Fibroblast of skin of left biceps (primary cell): ENCODE measurements around the gene CCP110.
A peak's percentile ranks its signal among the peaks of the same experiment; 100 is the strongest.

Source experiments
- DNase-seq, 2 experiments: peaks; one replicate each; pipeline ENCODE4 v3.0.0-alpha.2; 2013; ENCODE audit warnings: low read depth in 2 of 2

Gene CCP110

GRCh38 chr16:19523559-19524355, at the start of gene CCP110:
CCP110 (plus strand) TSS chr16:19523942; CDS start chr16:19527882, 3,940 bp downstream.
- DNase-seq: peak; percentile 80 to 83

- no peak for DNase-seq
Measured at GRCh38 chr16:19474617-19475016, 49.1 kb upstream of the CCP110 start.

GRCh38 chr16:19478505-19478904, 45.2 kb upstream of the CCP110 start:
- no peak for DNase-seq

- no peak for DNase-seq
Measured at GRCh38 chr16:19479302-19479721, 44.4 kb upstream of the CCP110 start.

GRCh38 chr16:19481296-19481695, 42.4 kb upstream of the CCP110 start:
- no peak for DNase-seq

GRCh38 chr16:19481769-19482168, 42.0 kb upstream of the CCP110 start:
- no peak for DNase-seq

- DNase-seq: no peak
Measured at GRCh38 chr16:19482291-19482690, 41.5 kb upstream of the CCP110 start.

- DNase-seq: no peak
Measured at GRCh38 chr16:19484096-19484495, 39.6 kb upstream of the CCP110 start.

- DNase-seq: no peak
Measured at GRCh38 chr16:19485611-19486010, 38.1 kb upstream of the CCP110 start.

GRCh38 chr16:19486051-19486450, 37.7 kb upstream of the CCP110 start:
- DNase-seq: no peak

- no peak for DNase-seq
Measured at GRCh38 chr16:19486750-19487325, 36.9 kb upstream of the CCP110 start.

GRCh38 chr16:19488213-19488640, 35.5 kb upstream of the CCP110 start:
- no peak for DNase-seq

GRCh38 chr16:19490619-19491018, 33.1 kb upstream of the CCP110 start:
- no peak for DNase-seq

- no peak for DNase-seq
Measured at GRCh38 chr16:19497176-19497575, 26.6 kb upstream of the CCP110 start.

GRCh38 chr16:19499006-19499405, 24.7 kb upstream of the CCP110 start:
- DNase-seq: no peak

GRCh38 chr16:19499481-19499880, 24.3 kb upstream of the CCP110 start:
- DNase-seq: no peak

- DNase-seq: peak in 1 of 2 experiments; percentile 31
Measured at GRCh38 chr16:19502395-19503131, 21.2 kb upstream of the CCP110 start.

- DNase-seq: no peak
Measured at GRCh38 chr16:19503461-19504075, 20.2 kb upstream of the CCP110 start.

- DNase-seq: no peak
Measured at GRCh38 chr16:19505600-19506303, 18.0 kb upstream of the CCP110 start.

- DNase-seq: no peak
Measured at GRCh38 chr16:19506965-19507364, 16.8 kb upstream of the CCP110 start.

GRCh38 chr16:19507867-19508266, 15.9 kb upstream of the CCP110 start:
- no peak for DNase-seq

- no peak for DNase-seq
Measured at GRCh38 chr16:19512297-19512696, 11.4 kb upstream of the CCP110 start.
